MM.1S (cell line): ENCODE measurements around the gene ITPR1.

Experiments used
- DNase-seq: peaks from one replicate; pipeline ENCODE4 v3.0.0-alpha.2; 2015
- H2AFZ ChIP-seq: fragments of 300-600 bp; sonication (generic); 2 replicates; pipeline ENCODE4 v1.6.0; 2016; ENCODE audit warnings: antibody characterized with exemption, low read length
- H3F3A ChIP-seq: fragments of 300-600 bp; sonication (generic); 2 replicates; pipeline ENCODE4 v1.6.1; 2016; ENCODE audit warnings: mild to moderate bottlenecking, antibody characterized with exemption, low read length, moderate library complexity, mixed read lengths; ENCODE audit not compliant: insufficient read depth
- H3K27ac ChIP-seq: fragments of 300-600 bp; sonication (generic); 2 replicates; pipeline ENCODE4 v1.5.1; 2016; ENCODE audit warnings: mild to moderate bottlenecking, low read length
- H3K27me3 ChIP-seq: fragments of 300-600 bp; sonication (generic); replicated peaks from 2 replicates; pipeline ENCODE4 v1.6.0; 2016; ENCODE audit warnings: low read length; ENCODE audit not compliant: insufficient read depth
- H3K36me3 ChIP-seq: fragments of 300-600 bp; sonication (generic); replicated peaks from 2 replicates; pipeline ENCODE4 v1.6.1; 2016; ENCODE audit warnings: mild to moderate bottlenecking, low read length, mixed read lengths; ENCODE audit not compliant: insufficient read depth
- H3K4me1 ChIP-seq: fragments of 300-600 bp; sonication (generic); 2 replicates; pipeline ENCODE4 v1.6.1; 2016; ENCODE audit warnings: low read length, mixed read lengths
- H3K4me2 ChIP-seq: fragments of 300-600 bp; sonication (generic); 2 replicates; pipeline ENCODE4 v1.6.0; 2016; ENCODE audit warnings: low read depth, low read length
- H3K4me3 ChIP-seq: fragments of 300-600 bp; sonication (generic); 2 replicates; pipeline ENCODE4 v1.5.1; 2016; ENCODE audit warnings: low read length, mixed read lengths
- H3K79me2 ChIP-seq: fragments of 300-600 bp; sonication (generic); 2 replicates; pipeline ENCODE4 v1.6.1; 2016; ENCODE audit warnings: mixed run types, low read length, mixed read lengths
- H3K9ac ChIP-seq: fragments of 300-600 bp; sonication (generic); 2 replicates; pipeline ENCODE4 v1.6.1; 2016; ENCODE audit warnings: low read length, mixed read lengths
- H3K9me2 ChIP-seq: fragments of 300-600 bp; sonication (generic); replicated peaks from 2 replicates; pipeline ENCODE4 v1.6.1; 2016; ENCODE audit warnings: mild to moderate bottlenecking, low read length, mixed read lengths; ENCODE audit not compliant: insufficient read depth
- H3K9me3 ChIP-seq: fragments of 300-600 bp; sonication (generic); replicated peaks from 2 replicates; pipeline ENCODE4 v1.6.1; 2016; ENCODE audit warnings: mild to moderate bottlenecking, low read length, mixed read lengths; ENCODE audit not compliant: insufficient read depth
- H4K20me1 ChIP-seq: fragments of 300-600 bp; sonication (generic); 2 replicates; pipeline ENCODE4 v1.6.1; 2016; ENCODE audit warnings: mild to moderate bottlenecking, low read length, moderate library complexity, mixed read lengths; ENCODE audit not compliant: insufficient read depth
- EZH2 ChIP-seq: fragments of 300-600 bp; sonication (generic); optimal IDR thresholded peaks from 2 replicates; pipeline ENCODE3; 2017; ENCODE audit warnings: low read depth, mild to moderate bottlenecking, antibody characterized with exemption, low read length, mixed read lengths
- EZH2phosphoT487 ChIP-seq: fragments of 300-600 bp; sonication (generic); IDR thresholded peaks from 2 replicates; pipeline ENCODE4 v1.6.1; 2018; ENCODE audit warnings: antibody characterized with exemption, low read length
- TF ChIP-seq, protein P1 (sequence below): fragments of 300-600 bp; sonication (generic); IDR thresholded peaks from 2 replicates; pipeline ENCODE4 v1.5.1; 2016; ENCODE audit warnings: antibody characterized with exemption, low read length, mixed read lengths

Gene ITPR1

DNA sequence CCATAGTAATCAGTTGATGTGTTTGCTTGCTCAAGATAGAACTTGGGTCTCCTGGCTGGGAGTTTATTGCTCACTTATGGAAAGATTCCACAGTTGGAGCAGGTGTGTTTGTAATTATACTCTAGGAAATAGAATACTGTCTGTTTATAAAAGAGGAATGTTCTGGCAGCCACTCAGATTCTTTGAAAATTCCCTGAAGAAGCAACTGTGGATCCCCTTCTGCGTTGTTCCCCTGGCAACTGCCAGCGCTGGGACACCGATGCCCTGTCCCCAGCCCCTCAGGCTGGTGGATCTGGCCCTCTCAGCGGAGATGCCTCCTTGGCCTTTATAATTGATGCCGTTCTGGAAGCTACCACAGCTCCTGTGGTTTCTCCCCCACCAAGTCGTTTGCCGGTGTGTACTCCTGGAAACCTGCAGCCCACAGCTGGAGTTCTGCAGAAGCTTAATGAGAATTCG lies 225.9 kb downstream of the ITPR1 start:
- H3K36me3 ChIP-seq = no peaks in the 10 kb centered on the region
- no peaks in the 10 kb centered on the region for H3K79me2 ChIP-seq
- H3K9ac ChIP-seq = no peak overlapping the region
- H3F3A ChIP-seq = no peaks in the 10 kb centered on the region
- TF ChIP-seq EZH2phosphoT487 = no peak
- TF ChIP-seq, protein P1, sequence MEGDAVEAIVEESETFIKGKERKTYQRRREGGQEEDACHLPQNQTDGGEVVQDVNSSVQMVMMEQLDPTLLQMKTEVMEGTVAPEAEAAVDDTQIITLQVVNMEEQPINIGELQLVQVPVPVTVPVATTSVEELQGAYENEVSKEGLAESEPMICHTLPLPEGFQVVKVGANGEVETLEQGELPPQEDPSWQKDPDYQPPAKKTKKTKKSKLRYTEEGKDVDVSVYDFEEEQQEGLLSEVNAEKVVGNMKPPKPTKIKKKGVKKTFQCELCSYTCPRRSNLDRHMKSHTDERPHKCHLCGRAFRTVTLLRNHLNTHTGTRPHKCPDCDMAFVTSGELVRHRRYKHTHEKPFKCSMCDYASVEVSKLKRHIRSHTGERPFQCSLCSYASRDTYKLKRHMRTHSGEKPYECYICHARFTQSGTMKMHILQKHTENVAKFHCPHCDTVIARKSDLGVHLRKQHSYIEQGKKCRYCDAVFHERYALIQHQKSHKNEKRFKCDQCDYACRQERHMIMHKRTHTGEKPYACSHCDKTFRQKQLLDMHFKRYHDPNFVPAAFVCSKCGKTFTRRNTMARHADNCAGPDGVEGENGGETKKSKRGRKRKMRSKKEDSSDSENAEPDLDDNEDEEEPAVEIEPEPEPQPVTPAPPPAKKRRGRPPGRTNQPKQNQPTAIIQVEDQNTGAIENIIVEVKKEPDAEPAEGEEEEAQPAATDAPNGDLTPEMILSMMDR = no peak
- no peak for TF ChIP-seq EZH2
- H3K27me3 ChIP-seq = no peaks in the 10 kb centered on the region
- DNase-seq = no peak
- H4K20me1 ChIP-seq = no peaks in the 10 kb centered on the region
- no peaks in the 10 kb centered on the region for H3K9me3 ChIP-seq
- H3K4me1 ChIP-seq = no peaks in the 10 kb centered on the region
- H2AFZ ChIP-seq = no peak overlapping the region
- no peak overlapping the region for H3K4me2 ChIP-seq
- H3K4me3 ChIP-seq = no peak overlapping the region
- H3K9me2 ChIP-seq = no peaks in the 10 kb centered on the region
- no peak overlapping the region for H3K27ac ChIP-seq

DNA sequence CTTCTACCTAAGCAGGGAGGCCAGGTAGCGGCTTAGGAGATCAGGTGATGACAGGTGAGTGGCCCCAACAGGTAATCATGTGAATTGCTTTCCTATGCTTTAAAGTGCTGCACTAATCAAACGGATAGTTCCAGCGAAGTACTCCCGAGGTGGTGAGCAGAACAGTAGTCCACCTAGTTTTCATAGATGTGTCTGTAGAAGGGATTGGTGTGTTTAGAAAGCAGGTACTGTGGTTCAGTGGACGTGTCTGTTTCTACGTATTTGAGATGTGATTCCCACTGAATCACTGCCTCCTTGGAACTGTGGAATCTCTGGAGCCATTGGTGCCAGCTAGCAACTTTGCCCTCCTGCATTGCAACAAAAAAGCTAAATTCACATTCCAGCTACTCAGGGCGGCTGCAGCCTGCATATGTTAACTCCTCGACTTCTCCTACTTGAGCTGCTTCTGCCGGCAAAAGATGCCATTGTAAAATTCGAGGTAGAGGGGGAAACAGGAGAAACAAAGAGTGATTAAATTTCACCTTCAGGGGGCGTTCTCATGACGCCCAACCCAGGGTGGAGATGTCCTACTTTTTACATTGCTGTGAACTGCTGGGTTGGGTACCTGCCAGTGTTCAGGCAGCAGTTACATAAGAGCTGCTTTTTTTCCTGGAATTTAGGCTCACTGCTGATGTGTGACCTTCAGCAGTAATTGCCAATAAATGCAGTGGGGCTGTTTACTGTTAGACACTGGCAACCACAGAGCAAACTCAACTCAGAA lies 227.3 kb downstream of the ITPR1 start:
- Histone ChIP-seq H3K9me2 (no peaks in the 10 kb centered on the region), H3K9me3 (no peaks in the 10 kb centered on the region), H3K4me3 (no peak overlapping the region), H2AFZ (no peak overlapping the region), H3K27ac (no peak overlapping the region), H3K36me3 (no peaks in the 10 kb centered on the region), H3K27me3 (no peaks in the 10 kb centered on the region), H3K9ac (no peak overlapping the region), H3K4me2 (no peak overlapping the region), H3F3A (no peaks in the 10 kb centered on the region), H3K79me2 (no peaks in the 10 kb centered on the region), H3K4me1 (no peaks in the 10 kb centered on the region), H4K20me1 (no peaks in the 10 kb centered on the region)
- TF ChIP-seq, protein P1 = peak; percentile 21
- TF ChIP-seq EZH2 = no peak
- no peak for DNase-seq

DNA sequence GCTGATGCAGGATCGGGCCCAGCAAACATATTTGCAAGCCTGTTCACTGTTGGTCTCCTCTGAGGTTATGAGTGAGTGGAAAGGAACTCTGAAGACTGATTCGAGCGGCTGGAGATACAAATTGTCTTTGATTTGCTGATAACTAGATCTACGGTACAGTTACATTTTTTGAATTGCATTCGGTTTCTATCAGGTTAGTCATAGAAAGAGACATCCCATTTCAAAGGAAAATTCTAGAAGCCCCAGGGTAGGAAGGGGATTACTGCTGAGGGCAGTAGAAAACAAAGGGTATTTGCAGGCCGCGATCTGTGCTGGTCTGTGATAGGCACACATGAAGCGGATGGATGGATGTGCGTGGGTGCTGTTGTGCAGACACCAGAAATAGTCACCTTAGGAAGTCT lies 228.4 kb downstream of the ITPR1 start:
- Histone ChIP-seq H3F3A (no peaks in the 10 kb centered on the region), H3K36me3 (no peaks in the 10 kb centered on the region), H2AFZ (no peak overlapping the region), H3K4me3 (no peak overlapping the region), H3K9me3 (no peaks in the 10 kb centered on the region), H3K27me3 (no peaks in the 10 kb centered on the region), H3K9me2 (no peaks in the 10 kb centered on the region), H3K9ac (no peak overlapping the region), H3K4me2 (no peak overlapping the region), H3K27ac (no peak overlapping the region), H4K20me1 (no peaks in the 10 kb centered on the region), H3K4me1 (no peaks in the 10 kb centered on the region), H3K79me2 (no peaks in the 10 kb centered on the region)
- DNase-seq = no peak
- TF ChIP-seq, protein P1 = no peak
- TF ChIP-seq EZH2 = no peak
- no peak for TF ChIP-seq EZH2phosphoT487
